ENCODE measurements around the gene DGUOK. TPM values are rescaled to one million over a fixed set of nuclear protein-coding genes. Genes with fewer than 3 reads are reported as not detected.

DGUOK gene
- total and polyA plus RNA-seq, 10 of the 15 experiments (the other 5 are each of a cell fraction or from before 2014, with no cell fraction given), result 64.4 to 234 (median 91.4) TPM

- DNase-seq (ENCODE audit: low read depth, low spot score) (no peak), ATAC-seq (no peak), FAIRE-seq (no peak)
- H3K4me3 ChIP-seq, result no peak overlapping the region
- peaks cover 20% of the 10 kb centered on the region for H3K4me1 ChIP-seq (ENCODE audit: control insufficient read depth, insufficient read depth, low read length)
- no peaks in the 10 kb centered on the region for H4K20me1 ChIP-seq (ENCODE audit: control insufficient read depth, insufficient read depth)
- ChIA-PET POLR2A (no interaction called here), CTCF (interaction anchor here (0.7 to 2.0 kb wide), 3 partner anchors 10 to 570 kb away, joined by 3 to 11 read pairs (median 4); no protein-coding TSS in a partner anchor), RAD21 (ENCODE audit: unreplicated experiment) (interaction anchor here (2.0 kb wide), 1 partner anchor 9 kb away, joined by 6 read pairs; no protein-coding TSS in a partner anchor), SMC1A (ENCODE audit: uncharacterized antibody, unreplicated experiment) (interaction anchor here (0.6 to 4.2 kb wide), 5 partner anchors 10 to 140 kb away, joined by 3 to 31 read pairs (median 4); no protein-coding TSS in a partner anchor)
- no peak overlapping the region for H3K9ac ChIP-seq (ENCODE audit: control insufficient read depth, insufficient read depth, low read length)
- peaks cover 2% of the 10 kb centered on the region for H3K79me2 ChIP-seq (ENCODE audit: control insufficient read depth, insufficient read depth, low read length)
- no peak overlapping the region for H2AFZ ChIP-seq (ENCODE audit: control insufficient read depth, low read depth, low read length)
- 91% methylated on average over 12 of the region's 12 CpGs for WGBS (ENCODE audit: insufficient coverage, insufficient replicate concordance, low lambda C conversion rate, missing lambda C conversion rate)
- no TSS peak for BruUV-seq (replicated peaks)
- no peak for TF ChIP-seq HDAC6 (IDR thresholded peaks at IDR 0.05; ENCODE audit: unreplicated experiment)
- TF ChIP-seq SMC3 (IDR thresholded peaks at IDR 0.05; ENCODE audit: borderline replicate concordance, low read length), result no peak
- no peak for TF ChIP-seq BMI1 (IDR thresholded peaks at IDR 0.05; ENCODE audit: borderline replicate concordance)
- no peak for TF ChIP-seq EGR1 (IDR thresholded peaks at IDR 0.05; ENCODE audit: borderline replicate concordance in 1 of 2, low read depth in 2 of 2, low read length in 2 of 2)
- intact Hi-C loops (cut with micrococcal nuclease; ENCODE audit: unreplicated experiment) (no loop called here), in situ Hi-C loops (cut with MboI) (no loop called here)
- no peak overlapping the region for H3K27ac ChIP-seq (ENCODE audit: control insufficient read depth, insufficient read depth)
- peaks cover 4 to 12% of the 10 kb centered on the region in 2 experiments for H3K36me3 ChIP-seq (ENCODE audit: control insufficient read depth in 2 of 2, insufficient read depth in 2 of 2, low read length in 1 of 2)
- H3K27me3 ChIP-seq (replicated peaks in 1 of 2; ENCODE audit: control insufficient read depth in 2 of 2, insufficient read depth in 2 of 2, low read length in 1 of 2), result no peaks in the 10 kb centered on the region
- H3K4me2 ChIP-seq (ENCODE audit: control insufficient read depth, insufficient read depth), result no peak overlapping the region
- H3K9me3 ChIP-seq (replicated peaks; ENCODE audit: control insufficient read depth, insufficient read depth, low read length), result peaks cover 5% of the 10 kb centered on the region; the same call in 2 of the 3 replicates
These were observed 35.3 kb downstream of the DGUOK start for GRCh38 chr2:73961823-73962615.

- DNase-seq (ENCODE audit: low read depth, low spot score) (no peak), FAIRE-seq (no peak), ATAC-seq (no peak)
- TF ChIP-seq JUND (IDR thresholded peaks at IDR 0.05; ENCODE audit: low read depth, low read length) (no peak), PML (IDR thresholded peaks at IDR 0.05; ENCODE audit: low read length) (no peak)
- H3K9ac ChIP-seq (ENCODE audit: control insufficient read depth, insufficient read depth, low read length), result no peak overlapping the region
- no peak overlapping the region for H2AFZ ChIP-seq (ENCODE audit: control insufficient read depth, low read depth, low read length)
- no peak overlapping the region for H3K4me2 ChIP-seq (ENCODE audit: control insufficient read depth, insufficient read depth)
- H3K4me1 ChIP-seq (ENCODE audit: control insufficient read depth, insufficient read depth, low read length), result peaks cover 20% of the 10 kb centered on the region
- H3K4me3 ChIP-seq, result 0 out of 2 replicates have a peak overlapping the region, but pooled peaks have one; percentile 11
- RAD21 ChIA-PET (ENCODE audit: unreplicated experiment), result interaction anchor here (1.1 to 2.0 kb wide), 4 partner anchors 9 to 29 kb away, joined by 3 to 10 read pairs (median 7); no protein-coding TSS in a partner anchor
- H3K27me3 ChIP-seq (replicated peaks in 1 of 2; ENCODE audit: control insufficient read depth in 2 of 2, insufficient read depth in 2 of 2, low read length in 1 of 2), result no peaks in the 10 kb centered on the region
- WGBS (ENCODE audit: insufficient coverage, insufficient replicate concordance, low lambda C conversion rate, missing lambda C conversion rate), result 75% methylated on average over 5 of the region's 5 CpGs
- CTCF ChIA-PET, result interaction anchor here (0.7 to 2.0 kb wide), 6 partner anchors 11 to 139 kb away, joined by 3 to 11 read pairs (median 4); no protein-coding TSS in a partner anchor
- SMC1A ChIA-PET (ENCODE audit: uncharacterized antibody, unreplicated experiment), result interaction anchor here (0.6 to 4.2 kb wide), 11 partner anchors 8 to 141 kb away, joined by 3 to 31 read pairs (median 4); partner anchors contain the start of gene DGUOK
- H3K79me2 ChIP-seq (ENCODE audit: control insufficient read depth, insufficient read depth, low read length), result peaks cover 2% of the 10 kb centered on the region; the same call in 1 of the 2 replicates
- POLR2A ChIA-PET, result interaction anchor here (0.6 to 4.2 kb wide), 6 partner anchors 17 to 226 kb away, joined by 3 to 19 read pairs (median 4); no protein-coding TSS in a partner anchor
- H3K27ac ChIP-seq (ENCODE audit: control insufficient read depth, insufficient read depth), result peak overlapping the region; percentile 88
- no TSS peak for BruUV-seq (replicated peaks)
- in situ Hi-C loops (cut with MboI), result no loop called here
- no peaks in the 10 kb centered on the region for H4K20me1 ChIP-seq (ENCODE audit: control insufficient read depth, insufficient read depth)
- peaks cover 5% of the 10 kb centered on the region; the same call in 2 of the 3 replicates for H3K9me3 ChIP-seq (replicated peaks; ENCODE audit: control insufficient read depth, insufficient read depth, low read length)
- H3K36me3 ChIP-seq (ENCODE audit: control insufficient read depth in 2 of 2, insufficient read depth in 2 of 2, low read length in 1 of 2), result peaks cover 4 to 11% of the 10 kb centered on the region in 2 experiments
- intact Hi-C loops (cut with micrococcal nuclease; ENCODE audit: unreplicated experiment), result no loop called here
These were observed 36.1 kb downstream of the DGUOK start for GRCh38 chr2:73962798-73963197.

Data from GM12878 (cell line).